Activated naive CD8-positive, alpha-beta T cell treated with anti-CD3 and anti-CD28 coated beads for 36 hours (primary cell): Measurements from ENCODE around the gene P2RY12. TPM values are rescaled to one million over a fixed set of nuclear protein-coding genes. Genes with fewer than 3 reads are reported as not detected.

Source experiments
- DNase-seq: peaks from one replicate; pipeline ENCODE4 v3.0.0; 2021
- H3K27ac Mint-ChIP-seq: one replicate; pipeline ENCODE4 v1.8.0; 2022; ENCODE audit warnings: mild to moderate bottlenecking, moderate library complexity, mixed read lengths
- H3K27me3 Mint-ChIP-seq: one replicate; pipeline ENCODE4 v1.8.0; 2022; ENCODE audit warnings: mild to moderate bottlenecking, mixed read lengths
- H3K36me3 Mint-ChIP-seq: one replicate; pipeline ENCODE4 v1.8.0; 2021; ENCODE audit warnings: mild to moderate bottlenecking, mixed read lengths
- H3K4me1 Mint-ChIP-seq: one replicate; pipeline ENCODE4 v1.8.0; 2021; ENCODE audit warnings: mixed read lengths
- H3K4me3 Mint-ChIP-seq: one replicate; pipeline ENCODE4 v1.8.0; 2022; ENCODE audit warnings: mild to moderate bottlenecking, moderate library complexity, mixed read lengths
- H3K9me3 Mint-ChIP-seq: one replicate; pipeline ENCODE4 v1.8.0; 2022; ENCODE audit warnings: mixed read lengths
- total RNA-seq, 2 experiments: library from RNA; stranded (reverse); gene quantifications; one replicate each; pipeline ENCODE4 v1.2.3, GENCODE V29; 2021

The P2RY12 gene
- total RNA-seq, 2 experiments from 2014 or later = not detected

GRCh38 chr3:151293127-151293526, 91.4 kb downstream of the P2RY12 start:
- Mint-ChIP-seq H3K27me3 (peaks cover 21% of the 10 kb centered on the region), H3K9me3 (no peaks in the 10 kb centered on the region), H3K4me1 (peaks cover 5% of the 10 kb centered on the region), H3K27ac (no peak overlapping the region), H3K4me3 (no peak overlapping the region), H3K36me3 (no peaks in the 10 kb centered on the region)
- DNase-seq = no peak

GRCh38 chr3:151290673-151291072, 93.9 kb downstream of the P2RY12 start:
- H3K27me3 Mint-ChIP-seq = peaks cover 9% of the 10 kb centered on the region
- no peaks in the 10 kb centered on the region for H3K36me3 Mint-ChIP-seq
- DNase-seq = no peak
- no peaks in the 10 kb centered on the region for H3K9me3 Mint-ChIP-seq
- H3K27ac Mint-ChIP-seq = no peak overlapping the region
- H3K4me1 Mint-ChIP-seq = peaks cover 5% of the 10 kb centered on the region
- H3K4me3 Mint-ChIP-seq = no peak overlapping the region

GRCh38 chr3:151289445-151289844, 95.1 kb downstream of the P2RY12 start:
- no peak for DNase-seq
- Mint-ChIP-seq H3K36me3 (no peaks in the 10 kb centered on the region), H3K9me3 (no peaks in the 10 kb centered on the region), H3K27me3 (no peaks in the 10 kb centered on the region), H3K4me3 (no peak overlapping the region), H3K27ac (no peak overlapping the region), H3K4me1 (peaks cover 5% of the 10 kb centered on the region)

Other genes with a start within 250 kb of the P2RY12 start
- gene GPR171, start 181.5 kb downstream of the P2RY12 start, total RNA-seq = 100 to 1,000 TPM; 131 to 134 TPM
- 1 to 10 TPM; 1.5 to 2.5 TPM for gene P2RY14, start 106.2 kb downstream of the P2RY12 start, total RNA-seq
- gene GPR87, start 67.9 kb downstream of the P2RY12 start, total RNA-seq = not detected
- not detected for gene P2RY13, start 55.2 kb downstream of the P2RY12 start, total RNA-seq
- not detected for gene IGSF10, start 76.3 kb upstream of the P2RY12 start, total RNA-seq